DMS79 treated with DMSO at 0.1 percent for 48 hours (cell line): ENCODE data around the gene C2CD2L.
"Not testable (repeated sequence)": the region's sequence is repeated elsewhere in the genome, so short reads cannot be mapped to it uniquely, and the experiment has no call there.

Experiments used
- DNase-seq: peaks from one replicate; lab custom pipeline; 2025; lab: John Stamatoyannopoulos, UW

Gene C2CD2L

GRCh38 chr11:119115484-119116234 lies 8.5 kb downstream of the C2CD2L start:
- DNase-seq: no peak

GRCh38 chr11:119116235-119116594 lies 9.1 kb downstream of the C2CD2L start:
- no peak for DNase-seq

GRCh38 chr11:119116601-119117000 lies 9.5 kb downstream of the C2CD2L start:
- DNase-seq: no peak

GRCh38 chr11:119117004-119117706 lies 10.0 kb downstream of the C2CD2L start:
- DNase-seq: no peak

- no peak for DNase-seq
Measured at GRCh38 chr11:119118227-119118626, 11.1 kb downstream of the C2CD2L start.

GRCh38 chr11:119118946-119119345 lies 11.8 kb downstream of the C2CD2L start:
- DNase-seq: no peak

GRCh38 chr11:119120639-119121007 lies 13.5 kb downstream of the C2CD2L start:
- DNase-seq: peak; percentile 87

GRCh38 chr11:119121008-119121810 lies 14.1 kb downstream of the C2CD2L start, which contains the start of gene HINFP:
Gene HINFP, plus strand, starts transcription at chr11:119121580. Its CDS starts 5,365 bp downstream, at chr11:119126945.
- DNase-seq: peak; percentile 99

- peak; percentile 52 for DNase-seq
Measured at GRCh38 chr11:119121811-119122124, 14.6 kb downstream of the C2CD2L start.

- DNase-seq: no peak
Measured at GRCh38 chr11:119125821-119126220, 18.7 kb downstream of the C2CD2L start.

- DNase-seq: no peak
Measured at GRCh38 chr11:119126675-119127268, 19.6 kb downstream of the C2CD2L start.

- no peak for DNase-seq
Measured at GRCh38 chr11:119130662-119131061, 23.5 kb downstream of the C2CD2L start.

- no peak for DNase-seq
Measured at GRCh38 chr11:119134389-119134978, 27.3 kb downstream of the C2CD2L start.

- DNase-seq: not testable (repeated sequence)
Measured at GRCh38 chr11:119139276-119139675, 32.1 kb downstream of the C2CD2L start.

- DNase-seq: no peak
Measured at GRCh38 chr11:119144825-119145486, 37.8 kb downstream of the C2CD2L start.

- DNase-seq: no peak
Measured at GRCh38 chr11:119145551-119145950, 38.4 kb downstream of the C2CD2L start.

GRCh38 chr11:119147604-119148333 lies 40.6 kb downstream of the C2CD2L start:
- DNase-seq: peak; percentile 78

GRCh38 chr11:119148720-119149017 lies 41.5 kb downstream of the C2CD2L start:
- no peak for DNase-seq

- peak; percentile 37 for DNase-seq
Measured at GRCh38 chr11:119149018-119149785, 42.1 kb downstream of the C2CD2L start, which contains the start of gene ABCG4. Gene ABCG4, plus strand, starts transcription at chr11:119149052. Its CDS starts 914 bp downstream, at chr11:119149966.

GRCh38 chr11:119149786-119150275 lies 42.7 kb downstream of the C2CD2L start:
- DNase-seq: no peak
